HCT116 (cell line): ENCODE measurements around the gene PRKG1. TPM values are rescaled to one million over a fixed set of nuclear protein-coding genes. Genes with fewer than 3 reads are reported as not detected.
A peak's percentile ranks its signal among the peaks of the same experiment; 100 is the strongest.

Source experiments
- ATAC-seq: fragments of 200-7000 bp; cut with Tn5 transposase; 2 replicates; pipeline ENCODE4 v1.9.1; 2020; ENCODE audit warnings: mild to moderate bottlenecking, moderate library complexity
- BruUV-seq: library from RNA; stranded (reverse); fragments of 400-500 nt; replicated peaks from 2 replicates; lab custom pipeline; 2021; lab: Mats Ljungman, UMichigan
- CTCF ChIA-PET: fragments of 300-600 bp; sonication (Branson Sonifier 250); formaldehyde crosslinking; loops from one replicate; lab custom pipeline; 2021; ENCODE audit warnings: antibody characterized with exemption; lab: Charles Lee
- POLR2A ChIA-PET: fragments of 300-600, 350-600 bp; sonication (Branson Sonifier 250); formaldehyde crosslinking; loops from one replicate; lab custom pipeline; 2021; ENCODE audit warnings: antibody characterized with exemption; lab: Charles Lee
- RAD21 ChIA-PET, 2 experiments: fragments of 300-600 bp; sonication (Branson Sonifier 250); formaldehyde crosslinking; loops; one replicate each; lab custom pipeline; 2023; ENCODE audit warnings: low total read pairs in 2 of 2; ENCODE audit not compliant: uncharacterized antibody in 2 of 2, unreplicated experiment in 2 of 2, low non-redundant PET in 1 of 2; lab: Charles Lee
- DNase-seq: peaks from one replicate; pipeline ENCODE4 v3.0.0-alpha.2; 2010; ENCODE audit warnings: low read depth, low spot score
- H2AFZ ChIP-seq: fragments of 200-600 bp; shearing (Covaris generic), sonication (generic); 2 replicates; pipeline ENCODE4 v1.6.1; 2017; ENCODE audit warnings: low read depth, mixed run types, mixed read lengths, antibody characterized with exemption, low read length; ENCODE audit not compliant: poor library complexity, severe bottlenecking
- H3K27ac ChIP-seq: 2 replicates; pipeline ENCODE4 v1.5.1; 2012; ENCODE audit warnings: low read depth, low read length
- H3K27me3 ChIP-seq: fragments of 200-600 bp; sonication (generic); 2 replicates; pipeline ENCODE4 v1.6.1; 2016; ENCODE audit warnings: mixed run types, low read length, mixed read lengths; ENCODE audit not compliant: insufficient read depth
- H3K36me3 ChIP-seq, 2 experiments: fragments of 200-500 bp in 1 of 2; fragments of 200-600 bp in 1 of 2; sonication (Bioruptor generic) in 1 of 2; sonication (generic) in 1 of 2; 2 replicates each; pipeline versions ENCODE4 v1.5.1 to v1.6.1; 2014 to 2016; ENCODE audit warnings: low read length in 2 of 2, inconsistent platforms in 1 of 2, mixed read lengths in 1 of 2, mixed run types in 1 of 2; ENCODE audit not compliant: insufficient read depth in 2 of 2, control insufficient read depth in 1 of 2
- H3K4me1 ChIP-seq, 2 experiments: fragments of 200-600 bp in 1 of 2; sonication (generic) in 1 of 2; 2 replicates each; pipeline versions ENCODE4 v1.5.1 to v1.6.1; 2012 to 2017; ENCODE audit warnings: low read length in 2 of 2, inconsistent platforms in 1 of 2, mild to moderate bottlenecking in 1 of 2, mixed read lengths in 1 of 2, mixed run types in 1 of 2, moderate library complexity in 1 of 2; ENCODE audit not compliant: insufficient read depth in 2 of 2, control insufficient read depth in 1 of 2
- H3K4me2 ChIP-seq: fragments of 200-600 bp; sonication (generic); 2 replicates; pipeline ENCODE4 v1.6.1; 2017; ENCODE audit warnings: mixed run types, low read length, mixed read lengths
- H3K4me3 ChIP-seq, 2 experiments: fragments of 200-600 bp in 1 of 2; sonication (generic) in 1 of 2; replicated peaks in 1 of 2; 2 replicates each; pipeline ENCODE4 v1.5.1; 2011 to 2016; ENCODE audit warnings: low read length in 2 of 2, control low read depth in 1 of 2, low read depth in 1 of 2, mild to moderate bottlenecking in 1 of 2, mixed read lengths in 1 of 2, mixed run types in 1 of 2
- H3K79me2 ChIP-seq: fragments of 200-600 bp; sonication (generic); 2 replicates; pipeline ENCODE4 v1.6.1; 2017; ENCODE audit warnings: mild to moderate bottlenecking, mixed run types, low read length, moderate library complexity, mixed read lengths; ENCODE audit not compliant: insufficient read depth
- H3K9ac ChIP-seq: fragments of 200-600 bp; sonication (generic); 2 replicates; pipeline ENCODE4 v1.6.1; 2016; ENCODE audit warnings: low read length, mixed read lengths
- H3K9me2 ChIP-seq: fragments of 200-600 bp; sonication (generic), shearing (Covaris generic); 2 replicates; pipeline ENCODE4 v1.6.1; 2017; ENCODE audit warnings: mixed run types, mild to moderate bottlenecking, moderate library complexity; ENCODE audit not compliant: insufficient read depth
- H3K9me3 ChIP-seq, 2 experiments: fragments of 200-500 bp in 1 of 2; fragments of 200-600 bp in 1 of 2; sonication (Bioruptor generic) in 1 of 2; sonication (generic) in 1 of 2; 2 replicates each; pipeline ENCODE4 v1.6.1; 2014 to 2017; ENCODE audit warnings: low read length in 2 of 2, mixed read lengths in 2 of 2, inconsistent platforms in 1 of 2, low read depth in 1 of 2, mild to moderate bottlenecking in 1 of 2, mixed run types in 1 of 2, moderate library complexity in 1 of 2; ENCODE audit not compliant: control insufficient read depth in 1 of 2, insufficient read depth in 1 of 2
- H4K20me1 ChIP-seq: fragments of 200-600 bp; sonication (generic), shearing (Covaris generic); 2 replicates; pipeline ENCODE4 v1.6.1; 2017; ENCODE audit warnings: mixed run types, mild to moderate bottlenecking, moderate library complexity; ENCODE audit not compliant: insufficient read depth
- CBX3 ChIP-seq: IDR thresholded peaks from 2 replicates; pipeline ENCODE4 v1.6.1; 2012; ENCODE audit warnings: low read depth
- CEBPB ChIP-seq: IDR thresholded peaks from 2 replicates; pipeline ENCODE4 v1.6.1; 2012; ENCODE audit warnings: low read depth
- EGR1 ChIP-seq: IDR thresholded peaks from 2 replicates; pipeline ENCODE4 v1.6.1; 2012; ENCODE audit warnings: low read depth
- ELF1 ChIP-seq: IDR thresholded peaks from 2 replicates; pipeline ENCODE4 v1.6.1; 2012; ENCODE audit warnings: low read depth, borderline replicate concordance
- EZH2phosphoT487 ChIP-seq: fragments of 200-600 bp; IDR thresholded peaks from 2 replicates; pipeline ENCODE4 v1.6.1; 2018; ENCODE audit warnings: antibody characterized with exemption, borderline replicate concordance
- FOSL1 ChIP-seq: IDR thresholded peaks from 2 replicates; pipeline ENCODE4 v1.6.1; 2012; ENCODE audit warnings: low read depth
- POLR2AphosphoS5 ChIP-seq: IDR thresholded peaks from 2 replicates; pipeline ENCODE4 v1.6.1; 2011; ENCODE audit warnings: mild to moderate bottlenecking, low read depth, low read length, moderate library complexity
- SIN3A ChIP-seq: IDR thresholded peaks from 2 replicates; pipeline ENCODE4 v1.6.1; 2012; ENCODE audit warnings: low read depth
- SP1 ChIP-seq: IDR thresholded peaks from 2 replicates; pipeline ENCODE4 v1.6.1; 2012; ENCODE audit warnings: low read depth
- SRF ChIP-seq: IDR thresholded peaks from 2 replicates; pipeline ENCODE4 v1.6.1; 2012; ENCODE audit warnings: low read depth
- TCF7L2 ChIP-seq: IDR thresholded peaks from 2 replicates; pipeline ENCODE4 v1.7.0; 2011; ENCODE audit warnings: borderline replicate concordance, inconsistent platforms; ENCODE audit not compliant: insufficient read depth, insufficient read length; ENCODE audit errors: extremely low read depth
- intact Hi-C: fragments of 100-400 bp; cut with micrococcal nuclease; formaldehyde crosslinking; loops from 2 replicates; pipeline ENCODE4 v1.10.0; 2022
- total RNA-seq: library from RNA; stranded (reverse); gene quantifications from one replicate; pipeline ENCODE4 v1.2.1, GENCODE V29; 2021; ENCODE audit not compliant: unreplicated experiment
- TF ChIP-seq, protein P1 (sequence below): IDR thresholded peaks from 2 replicates; pipeline ENCODE4 v1.6.1; 2012
- TF ChIP-seq, protein P2 (sequence below): IDR thresholded peaks from 2 replicates; pipeline ENCODE4 v1.6.1; 2012; ENCODE audit warnings: low read depth
- TF ChIP-seq, protein P3 (sequence below): IDR thresholded peaks from 2 replicates; pipeline ENCODE4 v1.6.1; 2012

Gene PRKG1
- total RNA-seq, 1 experiment from 2014 or later: 1.4 TPM

DNA sequence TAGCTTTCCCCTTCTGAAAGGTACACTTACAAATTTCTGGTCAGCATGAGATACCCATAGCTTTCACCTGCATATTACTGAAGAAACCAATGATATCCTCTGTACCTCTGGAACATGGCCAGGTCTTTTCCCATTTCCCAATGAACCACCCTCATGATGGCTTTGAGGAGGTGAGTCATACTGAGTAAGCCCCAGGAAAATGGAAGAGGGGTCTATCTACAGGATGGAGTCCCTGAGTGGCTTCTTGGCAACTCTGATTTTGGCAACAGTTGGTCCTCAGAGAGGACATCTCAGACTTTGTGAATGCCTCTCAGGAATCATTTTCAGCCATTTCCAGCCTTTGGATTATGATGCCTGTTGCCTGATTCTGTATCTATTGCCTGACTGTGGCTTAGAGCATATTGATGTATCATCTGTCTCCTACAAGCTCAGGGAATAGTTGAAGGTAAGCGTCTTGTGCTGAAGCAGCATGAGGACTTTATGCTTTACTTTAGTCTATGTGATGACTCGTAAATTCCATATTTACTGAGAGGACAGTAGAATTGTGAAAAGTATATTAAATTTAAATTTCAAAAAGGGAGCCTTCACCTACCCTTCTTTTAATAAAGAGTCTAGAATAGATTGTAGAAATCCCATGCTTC, 1155.1 kb downstream of the PRKG1 start:
- intact Hi-C loops: no loop called here
- ATAC-seq (peak; percentile 54), DNase-seq (no peak)
- POLR2A ChIA-PET: no interaction called here
- no peaks in the 10 kb centered on the region for H3K27me3 ChIP-seq
- TF ChIP-seq TCF7L2 (peak; percentile 2), FOSL1 (peak; percentile 46), SRF (no peak)
- TF ChIP-seq, all 23 proteins: peak for 2
- no TSS peak for BruUV-seq
- Histone ChIP-seq H3K79me2 (no peaks in the 10 kb centered on the region), H3K9me2 (no peaks in the 10 kb centered on the region), H3K27ac (no peak overlapping the region), H3K4me1 (peaks cover 15 to 33% of the 10 kb centered on the region in 2 experiments), H3K9ac (no peak overlapping the region), H3K4me2 (peak overlapping the region; percentile 50), H3K4me3 (no peak overlapping the region), H3K36me3 (no peaks in the 10 kb centered on the region), H3K9me3 (no peaks in the 10 kb centered on the region), H2AFZ (no peak overlapping the region), H4K20me1 (no peaks in the 10 kb centered on the region)
- ChIA-PET CTCF (no interaction called here), RAD21 (no interaction called here)

DNA sequence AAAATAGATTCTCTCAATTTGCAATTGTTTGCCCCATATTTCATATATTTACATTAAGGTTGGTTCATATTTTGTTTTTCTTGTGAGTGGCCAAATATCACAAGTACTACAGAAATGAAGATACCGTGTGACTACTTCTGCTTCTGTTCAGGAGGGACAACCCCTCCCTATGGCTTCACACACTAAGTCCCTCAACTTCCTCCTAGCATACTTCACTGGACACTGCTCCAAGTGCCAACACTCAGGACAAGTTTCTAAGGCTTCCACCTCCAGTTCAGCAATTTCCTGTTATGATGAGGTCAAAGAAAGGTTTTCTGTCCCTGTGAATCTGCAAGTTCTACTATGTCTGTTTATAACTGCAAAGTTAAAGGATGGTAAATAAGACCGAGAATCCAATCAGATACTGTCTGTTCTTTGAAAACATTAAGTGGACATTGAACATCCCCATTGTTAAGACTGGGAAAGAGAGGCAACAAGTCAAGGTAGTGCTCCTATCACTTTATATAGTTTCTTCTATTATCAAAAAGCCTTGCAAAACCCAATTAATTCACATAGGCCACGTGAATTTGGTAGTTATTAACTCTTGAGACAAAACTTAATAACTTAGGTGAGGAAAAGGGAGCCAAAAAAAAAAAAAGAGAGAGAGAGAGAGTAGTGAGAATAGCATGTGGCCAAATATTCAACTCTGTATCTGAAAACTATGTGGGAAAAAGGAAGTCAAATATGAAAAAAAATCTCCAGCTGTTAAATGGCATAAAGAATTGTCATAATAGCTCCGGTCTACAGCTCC, 1158.5 kb downstream of the PRKG1 start:
- POLR2A ChIA-PET: no interaction called here
- Histone ChIP-seq H3K79me2 (no peaks in the 10 kb centered on the region), H2AFZ (peak overlapping the region; percentile 66), H3K9ac (peak overlapping the region; percentile 26), H3K4me2 (peak overlapping the region; percentile 72), H3K9me2 (no peaks in the 10 kb centered on the region), H3K4me3 (peak overlapping the region; percentile 43 to 47), H3K4me1 (peaks cover 15 to 26% of the 10 kb centered on the region in 2 experiments), H3K27me3 (no peaks in the 10 kb centered on the region), H3K27ac (peak overlapping the region; percentile 43), H4K20me1 (no peaks in the 10 kb centered on the region), H3K9me3 (no peaks in the 10 kb centered on the region), H3K36me3 (no peaks in the 10 kb centered on the region)
- intact Hi-C loops: no loop called here
- CTCF ChIA-PET: no interaction called here
- RAD21 ChIA-PET: no interaction called here
- DNase-seq (no peak), ATAC-seq (peak; percentile 67)
- no TSS peak for BruUV-seq
- TF ChIP-seq, protein P1, sequence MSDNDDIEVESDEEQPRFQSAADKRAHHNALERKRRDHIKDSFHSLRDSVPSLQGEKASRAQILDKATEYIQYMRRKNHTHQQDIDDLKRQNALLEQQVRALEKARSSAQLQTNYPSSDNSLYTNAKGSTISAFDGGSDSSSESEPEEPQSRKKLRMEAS: no peak
- TF ChIP-seq FOSL1: no peak
- TF ChIP-seq SIN3A: no peak
- no peak for TF ChIP-seq EGR1
- TF ChIP-seq, protein P2, sequence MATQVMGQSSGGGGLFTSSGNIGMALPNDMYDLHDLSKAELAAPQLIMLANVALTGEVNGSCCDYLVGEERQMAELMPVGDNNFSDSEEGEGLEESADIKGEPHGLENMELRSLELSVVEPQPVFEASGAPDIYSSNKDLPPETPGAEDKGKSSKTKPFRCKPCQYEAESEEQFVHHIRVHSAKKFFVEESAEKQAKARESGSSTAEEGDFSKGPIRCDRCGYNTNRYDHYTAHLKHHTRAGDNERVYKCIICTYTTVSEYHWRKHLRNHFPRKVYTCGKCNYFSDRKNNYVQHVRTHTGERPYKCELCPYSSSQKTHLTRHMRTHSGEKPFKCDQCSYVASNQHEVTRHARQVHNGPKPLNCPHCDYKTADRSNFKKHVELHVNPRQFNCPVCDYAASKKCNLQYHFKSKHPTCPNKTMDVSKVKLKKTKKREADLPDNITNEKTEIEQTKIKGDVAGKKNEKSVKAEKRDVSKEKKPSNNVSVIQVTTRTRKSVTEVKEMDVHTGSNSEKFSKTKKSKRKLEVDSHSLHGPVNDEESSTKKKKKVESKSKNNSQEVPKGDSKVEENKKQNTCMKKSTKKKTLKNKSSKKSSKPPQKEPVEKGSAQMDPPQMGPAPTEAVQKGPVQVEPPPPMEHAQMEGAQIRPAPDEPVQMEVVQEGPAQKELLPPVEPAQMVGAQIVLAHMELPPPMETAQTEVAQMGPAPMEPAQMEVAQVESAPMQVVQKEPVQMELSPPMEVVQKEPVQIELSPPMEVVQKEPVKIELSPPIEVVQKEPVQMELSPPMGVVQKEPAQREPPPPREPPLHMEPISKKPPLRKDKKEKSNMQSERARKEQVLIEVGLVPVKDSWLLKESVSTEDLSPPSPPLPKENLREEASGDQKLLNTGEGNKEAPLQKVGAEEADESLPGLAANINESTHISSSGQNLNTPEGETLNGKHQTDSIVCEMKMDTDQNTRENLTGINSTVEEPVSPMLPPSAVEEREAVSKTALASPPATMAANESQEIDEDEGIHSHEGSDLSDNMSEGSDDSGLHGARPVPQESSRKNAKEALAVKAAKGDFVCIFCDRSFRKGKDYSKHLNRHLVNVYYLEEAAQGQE: no peak
- TF ChIP-seq CEBPB: no peak
- no peak for TF ChIP-seq EZH2phosphoT487
- TF ChIP-seq SP1: no peak
- TF ChIP-seq POLR2AphosphoS5: no peak
- TF ChIP-seq SRF: no peak
- TF ChIP-seq, protein P3, sequence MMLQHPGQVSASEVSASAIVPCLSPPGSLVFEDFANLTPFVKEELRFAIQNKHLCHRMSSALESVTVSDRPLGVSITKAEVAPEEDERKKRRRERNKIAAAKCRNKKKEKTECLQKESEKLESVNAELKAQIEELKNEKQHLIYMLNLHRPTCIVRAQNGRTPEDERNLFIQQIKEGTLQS: no peak
- no peak for TF ChIP-seq CBX3
- TF ChIP-seq ELF1: no peak
